Gastrocnemius medialis (tissue), 4 donors: ENCODE data around the gene MYO1G.

ENCODE experiments used
- CTCF ChIP-seq, 5 experiments: fragments of 450-650 bp in 3 of 5; fragments of 200-600 bp in 2 of 5; sonication (generic) in 2 of 5; IDR thresholded peaks in 4 of 5; conservative IDR thresholded peaks in 1 of 5; 1 replicate in 4 of 5; 2 replicates in 1 of 5; pipeline ENCODE4 v1.5.1; 2016 to 2019; ENCODE audit warnings: antibody characterized with exemption in 5 of 5, mild to moderate bottlenecking in 3 of 5, moderate library complexity in 3 of 5
- POLR2A ChIP-seq, 2 donors: fragments of 450-650 bp; IDR thresholded peaks; one replicate each; pipeline ENCODE4 v1.6.1; 2017; ENCODE audit warnings: antibody characterized with exemption in 2 of 2, mild to moderate bottlenecking in 2 of 2, moderate library complexity in 2 of 2

GRCh38 chr7:44976040-44976745 lies 2.6 kb downstream of the MYO1G start:
- TF ChIP-seq CTCF (IDR thresholded peaks at IDR 0.05 in 4 of 5, conservative IDR thresholded peaks at IDR 0.05 in 1 of 5) (no peak), POLR2A (IDR thresholded peaks at IDR 0.05) (no peak)
